ENCODE results near the gene DDX23.
A peak's percentile ranks its signal among the peaks of the same experiment; 100 is the strongest.

Gene DDX23

GRCh38 chr12:48868451-48868850, 16.5 kb upstream of the DDX23 start:
- Histone ChIP-seq H3K4me1 (peaks cover 0 to 12% (median 9%) of the 10 kb centered on the region in 4 donors), H3K27me3 (peaks cover 0 to 16% of the 10 kb centered on the region in 2 donors), H3K4me3 (no peak overlapping the region), H3K27ac (no peak overlapping the region), H3K36me3 (no peaks in the 10 kb centered on the region), H3K9me3 (no peaks in the 10 kb centered on the region)
- intact Hi-C loops (cut with DNase I; ENCODE audit: low total_unique reads): loop anchor here (10.0 kb wide), 1 partner anchor 116 kb away; no protein-coding TSS in a partner anchor
- TF ChIP-seq CTCF (IDR thresholded peaks at IDR 0.05): no peak
- no peak for DNase-seq

- no peak for DNase-seq
- H3K9me3 ChIP-seq: no peaks in the 10 kb centered on the region
- H3K27me3 ChIP-seq: peaks cover 0 to 30% of the 10 kb centered on the region in 2 donors
- H3K27ac ChIP-seq: no peak overlapping the region
- H3K36me3 ChIP-seq: no peaks in the 10 kb centered on the region
- peaks cover 0 to 12% (median 9%) of the 10 kb centered on the region in 4 donors for H3K4me1 ChIP-seq
- intact Hi-C loops (cut with DNase I; ENCODE audit: low total_unique reads): loop anchor here (10.0 kb wide), 1 partner anchor 119 kb away; no protein-coding TSS in a partner anchor
- H3K4me3 ChIP-seq: peak overlapping the region; percentile 56 to 69
- no peak for TF ChIP-seq CTCF (IDR thresholded peaks at IDR 0.05)
Observed at GRCh38 chr12:48866052-48866711, 14.2 kb upstream of the DDX23 start.

GRCh38 chr12:48865281-48866051, 13.5 kb upstream of the DDX23 start, which contains the start of gene RND1:
TSS of gene RND1 (minus strand) at chr12:48865870. CDS start at chr12:48865767, 103 bp downstream.
- intact Hi-C loops (cut with DNase I; ENCODE audit: low total_unique reads): loop anchor here (10.0 kb wide), 1 partner anchor 119 kb away; no protein-coding TSS in a partner anchor
- Histone ChIP-seq H3K4me1 (peaks cover 0 to 12% (median 9%) of the 10 kb centered on the region in 4 donors), H3K36me3 (no peaks in the 10 kb centered on the region), H3K27ac (peak within 1 kb of the TSS; percentile 41 to 48), H3K4me3 (peak within 1 kb of the TSS; percentile 56 to 69), H3K9me3 (no peaks in the 10 kb centered on the region), H3K27me3 (peaks cover 0 to 30% of the 10 kb centered on the region in 2 donors)
- TF ChIP-seq CTCF (IDR thresholded peaks at IDR 0.05): no peak
- peak; percentile 92 to 95 for DNase-seq

GRCh38 chr12:48863291-48863690, 11.3 kb upstream of the DDX23 start:
- H3K27me3 ChIP-seq: peaks cover 0 to 30% of the 10 kb centered on the region in 2 donors
- H3K27ac ChIP-seq: no peak overlapping the region
- no peak for DNase-seq
- TF ChIP-seq CTCF (IDR thresholded peaks at IDR 0.05): no peak
- H3K9me3 ChIP-seq: no peaks in the 10 kb centered on the region
- H3K36me3 ChIP-seq: no peaks in the 10 kb centered on the region
- intact Hi-C loops (cut with DNase I; ENCODE audit: low total_unique reads): loop anchor here (10.0 kb wide), 1 partner anchor 122 kb away; no protein-coding TSS in a partner anchor
- H3K4me1 ChIP-seq: peaks cover 0 to 12% (median 9%) of the 10 kb centered on the region in 4 donors
- H3K4me3 ChIP-seq: no peak overlapping the region

GRCh38 chr12:48862760-48863159, 10.8 kb upstream of the DDX23 start:
- no peak for DNase-seq
- H3K27ac ChIP-seq: no peak overlapping the region
- intact Hi-C loops (cut with DNase I; ENCODE audit: low total_unique reads): loop anchor here (10.0 kb wide), 1 partner anchor 122 kb away; no protein-coding TSS in a partner anchor

More at GRCh38 chr12:48862760-48863159, 10.8 kb upstream of the DDX23 start:
- H3K9me3 ChIP-seq: no peaks in the 10 kb centered on the region
- no peak for TF ChIP-seq CTCF (IDR thresholded peaks at IDR 0.05)
- peaks cover 0 to 12% (median 9%) of the 10 kb centered on the region in 4 donors for H3K4me1 ChIP-seq
- no peak overlapping the region for H3K4me3 ChIP-seq
- H3K36me3 ChIP-seq: no peaks in the 10 kb centered on the region
- peaks cover 0 to 30% of the 10 kb centered on the region in 2 donors for H3K27me3 ChIP-seq
